ENCODE measurements around the gene IDH2. TPM values are rescaled to one million over a fixed set of nuclear protein-coding genes. Genes with fewer than 3 reads are reported as not detected.

IDH2 gene
- total RNA-seq, 1 experiment from 2014 or later: 53.3 TPM

DNA sequence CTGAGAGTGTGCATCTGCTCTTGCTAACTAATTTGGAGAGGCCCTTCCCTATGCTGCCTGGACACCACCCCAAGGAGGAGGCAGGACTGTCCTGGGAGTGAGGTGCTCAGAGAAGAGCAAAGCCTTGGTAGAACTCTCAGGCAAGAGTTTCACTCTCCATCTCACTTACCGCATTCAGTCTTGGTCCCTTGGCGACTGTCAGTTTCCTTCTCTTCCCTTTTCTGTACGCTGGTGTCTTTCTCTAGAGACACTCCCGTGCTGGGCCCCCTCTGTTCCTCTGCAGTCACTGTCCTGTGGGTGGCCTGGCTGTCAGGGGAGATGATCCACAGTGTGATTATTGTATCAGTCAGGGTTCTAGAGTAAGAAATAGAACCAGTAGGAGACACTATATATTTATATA, 44.0 kb downstream of the IDH2 start:
- Mint-ChIP-seq H3K9me3 (peaks cover 4% of the 10 kb centered on the region; the same call in 1 of the 2 replicates), H3K4me3 (no peak overlapping the region), H3K4me1 (peaks cover 69% of the 10 kb centered on the region), H3K27ac (no peak overlapping the region; the same call in 1 of the 2 replicates), H3K27me3 (ENCODE audit: low read depth) (no peaks in the 10 kb centered on the region; the same call in 1 of the 2 replicates), H3K36me3 (no peaks in the 10 kb centered on the region)
- TF ChIP-seq GRHL2 (CRISPR knock-in tag; IDR thresholded peaks at IDR 0.05; ENCODE audit: insufficient replicate concordance, severe bottlenecking): no peak
- no peak for TF ChIP-seq SOX15 (CRISPR knock-in tag; IDR thresholded peaks at IDR 0.05)
- TF ChIP-seq, protein P1, sequence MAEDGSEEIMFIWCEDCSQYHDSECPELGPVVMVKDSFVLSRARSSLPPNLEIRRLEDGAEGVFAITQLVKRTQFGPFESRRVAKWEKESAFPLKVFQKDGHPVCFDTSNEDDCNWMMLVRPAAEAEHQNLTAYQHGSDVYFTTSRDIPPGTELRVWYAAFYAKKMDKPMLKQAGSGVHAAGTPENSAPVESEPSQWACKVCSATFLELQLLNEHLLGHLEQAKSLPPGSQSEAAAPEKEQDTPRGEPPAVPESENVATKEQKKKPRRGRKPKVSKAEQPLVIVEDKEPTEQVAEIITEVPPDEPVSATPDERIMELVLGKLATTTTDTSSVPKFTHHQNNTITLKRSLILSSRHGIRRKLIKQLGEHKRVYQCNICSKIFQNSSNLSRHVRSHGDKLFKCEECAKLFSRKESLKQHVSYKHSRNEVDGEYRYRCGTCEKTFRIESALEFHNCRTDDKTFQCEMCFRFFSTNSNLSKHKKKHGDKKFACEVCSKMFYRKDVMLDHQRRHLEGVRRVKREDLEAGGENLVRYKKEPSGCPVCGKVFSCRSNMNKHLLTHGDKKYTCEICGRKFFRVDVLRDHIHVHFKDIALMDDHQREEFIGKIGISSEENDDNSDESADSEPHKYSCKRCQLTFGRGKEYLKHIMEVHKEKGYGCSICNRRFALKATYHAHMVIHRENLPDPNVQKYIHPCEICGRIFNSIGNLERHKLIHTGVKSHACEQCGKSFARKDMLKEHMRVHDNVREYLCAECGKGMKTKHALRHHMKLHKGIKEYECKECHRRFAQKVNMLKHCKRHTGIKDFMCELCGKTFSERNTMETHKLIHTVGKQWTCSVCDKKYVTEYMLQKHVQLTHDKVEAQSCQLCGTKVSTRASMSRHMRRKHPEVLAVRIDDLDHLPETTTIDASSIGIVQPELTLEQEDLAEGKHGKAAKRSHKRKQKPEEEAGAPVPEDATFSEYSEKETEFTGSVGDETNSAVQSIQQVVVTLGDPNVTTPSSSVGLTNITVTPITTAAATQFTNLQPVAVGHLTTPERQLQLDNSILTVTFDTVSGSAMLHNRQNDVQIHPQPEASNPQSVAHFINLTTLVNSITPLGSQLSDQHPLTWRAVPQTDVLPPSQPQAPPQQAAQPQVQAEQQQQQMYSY (CRISPR knock-in tag; IDR thresholded peaks at IDR 0.05): no peak
- TF ChIP-seq, protein P2, sequence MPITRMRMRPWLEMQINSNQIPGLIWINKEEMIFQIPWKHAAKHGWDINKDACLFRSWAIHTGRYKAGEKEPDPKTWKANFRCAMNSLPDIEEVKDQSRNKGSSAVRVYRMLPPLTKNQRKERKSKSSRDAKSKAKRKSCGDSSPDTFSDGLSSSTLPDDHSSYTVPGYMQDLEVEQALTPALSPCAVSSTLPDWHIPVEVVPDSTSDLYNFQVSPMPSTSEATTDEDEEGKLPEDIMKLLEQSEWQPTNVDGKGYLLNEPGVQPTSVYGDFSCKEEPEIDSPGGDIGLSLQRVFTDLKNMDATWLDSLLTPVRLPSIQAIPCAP (CRISPR knock-in tag; IDR thresholded peaks at IDR 0.05): no peak
- TF ChIP-seq, protein P3, sequence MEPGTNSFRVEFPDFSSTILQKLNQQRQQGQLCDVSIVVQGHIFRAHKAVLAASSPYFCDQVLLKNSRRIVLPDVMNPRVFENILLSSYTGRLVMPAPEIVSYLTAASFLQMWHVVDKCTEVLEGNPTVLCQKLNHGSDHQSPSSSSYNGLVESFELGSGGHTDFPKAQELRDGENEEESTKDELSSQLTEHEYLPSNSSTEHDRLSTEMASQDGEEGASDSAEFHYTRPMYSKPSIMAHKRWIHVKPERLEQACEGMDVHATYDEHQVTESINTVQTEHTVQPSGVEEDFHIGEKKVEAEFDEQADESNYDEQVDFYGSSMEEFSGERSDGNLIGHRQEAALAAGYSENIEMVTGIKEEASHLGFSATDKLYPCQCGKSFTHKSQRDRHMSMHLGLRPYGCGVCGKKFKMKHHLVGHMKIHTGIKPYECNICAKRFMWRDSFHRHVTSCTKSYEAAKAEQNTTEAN (CRISPR knock-in tag; IDR thresholded peaks at IDR 0.05): no peak
- TF ChIP-seq TEAD1 (CRISPR knock-in tag; IDR thresholded peaks at IDR 0.05): no peak
- TF ChIP-seq ZNF671 (CRISPR knock-in tag; IDR thresholded peaks at IDR 0.05): no peak
- TF ChIP-seq FOXP1 (CRISPR knock-in tag; IDR thresholded peaks at IDR 0.05; ENCODE audit: borderline replicate concordance): no peak
- TF ChIP-seq, protein P4, sequence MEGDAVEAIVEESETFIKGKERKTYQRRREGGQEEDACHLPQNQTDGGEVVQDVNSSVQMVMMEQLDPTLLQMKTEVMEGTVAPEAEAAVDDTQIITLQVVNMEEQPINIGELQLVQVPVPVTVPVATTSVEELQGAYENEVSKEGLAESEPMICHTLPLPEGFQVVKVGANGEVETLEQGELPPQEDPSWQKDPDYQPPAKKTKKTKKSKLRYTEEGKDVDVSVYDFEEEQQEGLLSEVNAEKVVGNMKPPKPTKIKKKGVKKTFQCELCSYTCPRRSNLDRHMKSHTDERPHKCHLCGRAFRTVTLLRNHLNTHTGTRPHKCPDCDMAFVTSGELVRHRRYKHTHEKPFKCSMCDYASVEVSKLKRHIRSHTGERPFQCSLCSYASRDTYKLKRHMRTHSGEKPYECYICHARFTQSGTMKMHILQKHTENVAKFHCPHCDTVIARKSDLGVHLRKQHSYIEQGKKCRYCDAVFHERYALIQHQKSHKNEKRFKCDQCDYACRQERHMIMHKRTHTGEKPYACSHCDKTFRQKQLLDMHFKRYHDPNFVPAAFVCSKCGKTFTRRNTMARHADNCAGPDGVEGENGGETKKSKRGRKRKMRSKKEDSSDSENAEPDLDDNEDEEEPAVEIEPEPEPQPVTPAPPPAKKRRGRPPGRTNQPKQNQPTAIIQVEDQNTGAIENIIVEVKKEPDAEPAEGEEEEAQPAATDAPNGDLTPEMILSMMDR (IDR thresholded peaks at IDR 0.05): no peak
- TF ChIP-seq, protein P5, sequence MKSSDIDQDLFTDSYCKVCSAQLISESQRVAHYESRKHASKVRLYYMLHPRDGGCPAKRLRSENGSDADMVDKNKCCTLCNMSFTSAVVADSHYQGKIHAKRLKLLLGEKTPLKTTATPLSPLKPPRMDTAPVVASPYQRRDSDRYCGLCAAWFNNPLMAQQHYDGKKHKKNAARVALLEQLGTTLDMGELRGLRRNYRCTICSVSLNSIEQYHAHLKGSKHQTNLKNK (CRISPR knock-in tag; IDR thresholded peaks at IDR 0.05): no peak
- no peak for TF ChIP-seq JUN (CRISPR knock-in tag; IDR thresholded peaks at IDR 0.05)
- TF ChIP-seq, protein P6, sequence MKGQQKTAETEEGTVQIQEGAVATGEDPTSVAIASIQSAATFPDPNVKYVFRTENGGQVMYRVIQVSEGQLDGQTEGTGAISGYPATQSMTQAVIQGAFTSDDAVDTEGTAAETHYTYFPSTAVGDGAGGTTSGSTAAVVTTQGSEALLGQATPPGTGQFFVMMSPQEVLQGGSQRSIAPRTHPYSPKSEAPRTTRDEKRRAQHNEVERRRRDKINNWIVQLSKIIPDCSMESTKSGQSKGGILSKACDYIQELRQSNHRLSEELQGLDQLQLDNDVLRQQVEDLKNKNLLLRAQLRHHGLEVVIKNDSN (CRISPR knock-in tag; IDR thresholded peaks at IDR 0.05): no peak
- POLR2A ChIA-PET: no interaction called here
- ATAC-seq: no peak
- CTCF ChIA-PET: no interaction called here
- DNase-seq (ENCODE audit: low spot score): no peak

DNA sequence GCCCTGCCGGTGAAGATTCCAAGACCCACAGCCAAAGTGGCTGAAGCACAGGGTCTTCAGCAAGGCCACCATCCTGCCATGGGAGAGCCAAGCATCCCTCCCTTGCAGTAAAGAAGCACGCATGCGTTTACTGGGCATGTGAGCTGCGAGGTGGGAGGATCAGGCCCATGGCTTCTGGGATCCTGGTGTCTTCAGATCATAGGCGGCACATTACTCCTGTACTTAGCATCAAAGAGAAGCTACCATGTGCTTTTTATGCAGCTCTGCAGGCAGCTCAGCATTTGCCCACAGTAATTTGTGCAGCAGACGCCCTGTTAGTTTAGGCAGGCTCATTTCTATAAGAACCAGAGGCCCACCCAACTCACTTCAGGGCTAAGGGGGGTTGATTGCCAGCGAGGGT, 45.7 kb downstream of the IDH2 start:
- no peak overlapping the region for H3K27ac Mint-ChIP-seq
- no peak overlapping the region for H3K4me3 Mint-ChIP-seq
- no peaks in the 10 kb centered on the region; the same call in 1 of the 2 replicates for H3K27me3 Mint-ChIP-seq (ENCODE audit: low read depth)
- peaks cover 62% of the 10 kb centered on the region for H3K4me1 Mint-ChIP-seq
- TF ChIP-seq TEAD1 (CRISPR knock-in tag; IDR thresholded peaks at IDR 0.05): no peak
- TF ChIP-seq, protein P2 (CRISPR knock-in tag; IDR thresholded peaks at IDR 0.05): no peak
- TF ChIP-seq ZNF219 (CRISPR knock-in tag; IDR thresholded peaks at IDR 0.05; ENCODE audit: borderline replicate concordance): no peak
- H3K9me3 Mint-ChIP-seq: peaks cover 4% of the 10 kb centered on the region; the same call in 1 of the 2 replicates
- POLR2A ChIA-PET: no interaction called here
- DNase-seq (ENCODE audit: low spot score) (no peak), ATAC-seq (no peak)
- H3K36me3 Mint-ChIP-seq: no peaks in the 10 kb centered on the region
- CTCF ChIA-PET: no interaction called here
